ENCODE results near the gene CCDC127. TPM values are rescaled to one million over a fixed set of nuclear protein-coding genes. Genes with fewer than 3 reads are reported as not detected.
A peak's percentile ranks its signal among the peaks of the same experiment; 100 is the strongest.
"Not testable (repeated sequence)": the region's sequence is repeated elsewhere in the genome, so short reads cannot be mapped to it uniquely, and the experiment has no call there.

The CCDC127 gene
- total RNA-seq, 4 donors from 2014 or later = 4.1 to 9.0 (median 7.2) TPM

DNA sequence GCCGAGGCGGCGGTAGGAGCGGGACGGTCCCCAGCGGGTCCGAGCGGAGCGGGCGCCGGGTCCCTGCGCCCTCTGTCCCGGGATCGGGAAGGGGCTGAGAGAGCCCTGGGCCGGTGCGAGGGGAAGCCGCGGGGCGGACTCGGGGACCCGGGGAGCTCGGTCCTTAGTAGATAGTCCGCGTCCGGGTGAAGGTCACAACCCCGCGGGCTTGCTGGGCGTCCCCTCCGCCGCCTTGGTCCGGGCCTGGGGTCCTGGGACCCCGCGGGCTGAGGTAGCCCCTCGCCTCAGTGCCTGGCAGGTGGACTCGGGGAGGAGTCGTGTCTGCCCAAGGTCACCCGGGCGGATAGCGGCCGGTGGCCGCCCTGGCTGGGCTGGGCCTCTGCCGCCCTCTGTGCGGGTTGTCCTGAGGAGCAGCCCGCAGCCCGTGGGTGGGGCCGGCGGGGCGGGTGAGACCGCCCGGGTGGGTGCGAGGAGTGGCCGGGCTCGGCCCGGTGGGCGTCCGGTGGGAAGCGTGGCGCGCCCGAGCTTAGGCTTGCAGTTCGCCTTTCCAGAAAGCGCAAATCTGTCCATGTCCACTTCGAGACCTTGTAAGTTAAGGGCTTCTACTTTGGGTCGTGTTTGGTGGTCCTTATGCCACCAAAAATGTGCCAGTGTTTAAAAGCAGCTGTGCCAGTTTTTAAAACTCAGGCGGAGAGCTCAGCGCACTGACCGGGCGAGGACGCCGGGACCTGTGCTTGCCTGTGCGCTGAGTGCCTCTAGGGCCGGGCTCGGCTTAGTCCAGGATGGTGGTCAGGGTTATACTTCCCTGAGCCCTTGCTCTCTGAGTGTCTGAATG, 721 bp upstream of the CCDC127 start:
- peak; percentile 47 to 72 (median 66) for DNase-seq
- TF ChIP-seq, protein P1, sequence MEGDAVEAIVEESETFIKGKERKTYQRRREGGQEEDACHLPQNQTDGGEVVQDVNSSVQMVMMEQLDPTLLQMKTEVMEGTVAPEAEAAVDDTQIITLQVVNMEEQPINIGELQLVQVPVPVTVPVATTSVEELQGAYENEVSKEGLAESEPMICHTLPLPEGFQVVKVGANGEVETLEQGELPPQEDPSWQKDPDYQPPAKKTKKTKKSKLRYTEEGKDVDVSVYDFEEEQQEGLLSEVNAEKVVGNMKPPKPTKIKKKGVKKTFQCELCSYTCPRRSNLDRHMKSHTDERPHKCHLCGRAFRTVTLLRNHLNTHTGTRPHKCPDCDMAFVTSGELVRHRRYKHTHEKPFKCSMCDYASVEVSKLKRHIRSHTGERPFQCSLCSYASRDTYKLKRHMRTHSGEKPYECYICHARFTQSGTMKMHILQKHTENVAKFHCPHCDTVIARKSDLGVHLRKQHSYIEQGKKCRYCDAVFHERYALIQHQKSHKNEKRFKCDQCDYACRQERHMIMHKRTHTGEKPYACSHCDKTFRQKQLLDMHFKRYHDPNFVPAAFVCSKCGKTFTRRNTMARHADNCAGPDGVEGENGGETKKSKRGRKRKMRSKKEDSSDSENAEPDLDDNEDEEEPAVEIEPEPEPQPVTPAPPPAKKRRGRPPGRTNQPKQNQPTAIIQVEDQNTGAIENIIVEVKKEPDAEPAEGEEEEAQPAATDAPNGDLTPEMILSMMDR (IDR thresholded peaks at IDR 0.05) = peak in 2 of 6 experiments; percentile 5 to 14
- TF ChIP-seq POLR2A (IDR thresholded peaks at IDR 0.05) = no peak
- H3K4me1 ChIP-seq = peaks cover 0 to 31% (median 5%) of the 10 kb centered on the region in 4 donors

DNA sequence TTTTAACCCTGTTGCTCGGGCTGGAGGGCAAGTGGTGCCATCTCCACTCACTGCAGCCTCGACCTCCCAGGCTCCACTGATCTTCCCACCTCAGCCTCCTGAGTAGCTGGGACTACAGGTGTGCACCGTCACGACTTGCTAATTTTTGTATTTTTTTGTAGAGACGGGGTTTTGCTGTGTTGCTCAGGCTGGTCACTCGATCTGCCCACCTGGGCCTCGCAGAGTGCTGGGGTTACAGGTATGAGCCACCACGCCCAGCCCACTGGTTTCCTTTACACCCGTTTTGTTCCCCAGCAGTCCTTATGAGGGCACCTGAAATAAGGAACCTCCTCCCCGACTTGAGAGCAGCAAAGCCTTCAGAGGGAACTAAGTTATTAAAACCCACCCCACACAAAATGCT, 1.9 kb downstream of the CCDC127 start:
- not testable (repeated sequence) for H3K27ac ChIP-seq, DNase-seq

More for the DNA sequence above, 721 bp upstream of the CCDC127 start:
- Histone ChIP-seq H3K27ac (peak overlapping the region; percentile 95), H3K9me3 (no peaks in the 10 kb centered on the region), H3K36me3 (no peaks in the 10 kb centered on the region), H3K4me3 (peak overlapping the region; percentile 79 to 97 (median 88)), H3K27me3 (no peaks in the 10 kb centered on the region)

DNA sequence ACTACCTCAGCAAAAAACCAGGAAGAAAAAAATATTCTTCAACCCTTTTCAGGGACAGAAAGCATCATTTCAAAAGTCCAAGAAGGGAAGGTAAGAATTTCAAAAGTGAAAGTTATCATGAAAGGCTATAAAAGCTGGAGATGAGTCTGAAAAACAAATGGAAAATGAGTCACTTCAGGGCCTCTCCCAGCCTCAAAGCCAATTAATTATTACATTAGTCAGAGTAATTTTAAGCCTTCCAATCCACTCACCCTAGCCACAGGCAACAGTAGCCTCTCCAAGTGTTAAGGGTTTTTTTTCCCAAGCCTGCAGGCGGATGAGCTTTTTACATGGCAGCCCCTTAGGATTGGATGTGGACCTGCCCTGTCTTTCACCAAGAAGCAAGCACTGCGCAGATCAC, 2.7 kb downstream of the CCDC127 start:
- not testable (repeated sequence) for H3K4me3 ChIP-seq, DNase-seq, H3K27ac ChIP-seq, H3K9me3 ChIP-seq, H3K36me3 ChIP-seq, H3K27me3 ChIP-seq
- peaks cover 0 to 11% (median under 1%) of the 10 kb centered on the region in 4 donors for H3K4me1 ChIP-seq

More for the DNA sequence above, 1.9 kb downstream of the CCDC127 start:
- not testable (repeated sequence) for H3K36me3 ChIP-seq, H3K4me3 ChIP-seq, H3K9me3 ChIP-seq, H3K27me3 ChIP-seq
- peaks cover 0 to 18% (median 5%) of the 10 kb centered on the region in 4 donors for H3K4me1 ChIP-seq

DNA sequence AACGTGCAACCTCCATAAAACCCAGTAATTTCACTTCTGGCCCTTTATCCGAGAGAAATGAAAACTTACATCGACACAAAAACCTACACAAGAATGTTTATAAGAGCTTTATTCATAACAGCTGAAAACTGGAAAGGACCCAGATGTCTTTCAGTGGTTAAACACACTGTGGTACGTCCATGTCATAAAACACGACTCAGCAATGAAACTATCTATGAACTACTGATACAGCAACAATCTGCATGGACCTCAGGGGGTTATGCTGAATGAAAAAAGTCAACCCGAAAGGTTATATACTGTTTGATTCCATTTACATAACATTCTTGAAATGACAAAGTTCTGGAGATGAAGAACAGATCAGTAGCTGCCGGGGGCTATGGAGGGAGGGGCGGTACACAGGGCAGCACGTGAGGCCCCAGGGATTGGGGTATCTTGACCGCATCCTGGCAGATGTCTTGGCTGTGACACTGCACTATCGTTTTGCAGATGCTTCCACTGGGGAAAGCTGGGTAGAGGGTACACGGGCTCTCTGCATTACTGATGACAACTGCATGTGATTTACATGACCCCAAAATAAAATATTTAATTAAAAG, 4.1 kb downstream of the CCDC127 start:
- no peaks in the 10 kb centered on the region for H3K27me3 ChIP-seq
- DNase-seq = no peak
- H3K4me1 ChIP-seq = peaks cover 0 to 11% (median 0%) of the 10 kb centered on the region in 4 donors
- no peaks in the 10 kb centered on the region for H3K9me3 ChIP-seq
- TF ChIP-seq POLR2A (IDR thresholded peaks at IDR 0.05) = no peak
- TF ChIP-seq, protein P1 (IDR thresholded peaks at IDR 0.05) = no peak
- no peak overlapping the region for H3K27ac ChIP-seq
- no peaks in the 10 kb centered on the region for H3K36me3 ChIP-seq
- H3K4me3 ChIP-seq = no peak overlapping the region

DNA sequence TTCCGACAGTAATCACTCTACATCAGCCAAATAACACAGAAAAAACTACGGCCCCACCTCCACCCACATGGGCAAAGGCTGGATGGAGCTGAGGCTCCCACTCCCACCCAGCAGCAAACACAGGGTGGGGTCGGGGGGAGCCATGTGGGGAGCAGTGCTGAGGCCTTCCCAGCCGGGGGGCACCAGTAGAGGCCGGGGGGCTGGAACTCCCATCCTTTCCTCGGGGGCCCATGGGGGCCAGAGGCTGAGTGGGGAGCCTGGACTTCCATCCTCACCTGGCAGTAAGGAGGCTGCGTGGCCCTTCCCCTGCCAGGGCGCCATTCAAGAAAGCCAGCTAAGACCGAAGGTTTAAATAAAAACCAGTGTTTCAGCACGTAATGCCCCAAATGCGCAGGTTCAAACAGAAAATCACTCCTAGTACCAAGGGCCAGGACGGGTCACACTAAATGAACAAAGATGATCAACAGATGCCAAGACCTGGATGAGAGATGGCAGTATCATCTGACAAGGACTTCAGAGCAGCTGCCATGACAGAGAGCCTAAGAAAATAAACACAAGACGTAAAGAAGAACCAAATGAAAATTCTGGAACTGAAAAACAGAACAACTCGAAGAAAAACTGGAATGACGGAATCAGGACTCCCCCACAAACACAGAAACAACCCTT, 9.4 kb downstream of the CCDC127 start:
- no peak overlapping the region for H3K27ac ChIP-seq
- no peaks in the 10 kb centered on the region for H3K9me3 ChIP-seq
- no peak overlapping the region for H3K4me3 ChIP-seq
- peaks cover 0 to 20% (median 0%) of the 10 kb centered on the region in 3 donors for H3K36me3 ChIP-seq
- DNase-seq = no peak
- no peaks in the 10 kb centered on the region for H3K27me3 ChIP-seq
- TF ChIP-seq, protein P1 (IDR thresholded peaks at IDR 0.05) = no peak
- no peak for TF ChIP-seq POLR2A (IDR thresholded peaks at IDR 0.05)
- H3K4me1 ChIP-seq = no peaks in the 10 kb centered on the region

DNA sequence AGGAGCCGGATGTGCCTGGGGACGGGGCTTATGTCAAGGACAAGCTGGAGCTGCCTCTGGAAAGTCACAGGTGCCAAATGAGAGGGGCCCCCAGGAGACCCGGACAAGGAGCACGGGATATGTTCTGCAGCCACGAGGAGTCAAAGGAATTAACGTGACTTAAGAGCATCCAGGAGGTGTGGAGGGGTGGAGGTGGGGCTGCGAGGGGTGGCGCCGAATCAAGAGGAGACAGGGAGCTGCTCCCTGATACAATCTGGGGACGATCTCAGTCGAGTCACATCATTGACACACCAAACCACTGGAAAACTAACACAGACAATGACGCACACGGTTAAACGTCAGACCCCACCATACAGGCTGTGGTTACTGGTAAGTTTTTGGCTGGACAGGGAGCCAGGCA, 10.4 kb downstream of the CCDC127 start:
- H3K9me3 ChIP-seq = no peaks in the 10 kb centered on the region
- peaks cover 0 to 27% (median 0%) of the 10 kb centered on the region in 3 donors for H3K36me3 ChIP-seq
- H3K4me1 ChIP-seq = no peaks in the 10 kb centered on the region
- no peak for DNase-seq
- TF ChIP-seq POLR2A (IDR thresholded peaks at IDR 0.05) = no peak
- TF ChIP-seq, protein P1 (IDR thresholded peaks at IDR 0.05) = no peak
- no peaks in the 10 kb centered on the region for H3K27me3 ChIP-seq
- no peak overlapping the region for H3K4me3 ChIP-seq
- H3K27ac ChIP-seq = no peak overlapping the region

All from Peyer's patch (tissue), 4 donors.